Uterus (tissue), 2 donors: Measurements from ENCODE around the gene PIAS1.

Experiments used
- CTCF ChIP-seq, 4 experiments: fragments of 200-600 bp in 2 of 4; fragments of 450-650 bp in 2 of 4; sonication (generic) in 2 of 4; IDR thresholded peaks; one replicate each; pipeline ENCODE4 v1.5.1; 2016 to 2019; ENCODE audit warnings: antibody characterized with exemption in 4 of 4, mild to moderate bottlenecking in 2 of 4, moderate library complexity in 1 of 4
- POLR2A ChIP-seq, 2 donors: fragments of 450-650 bp; IDR thresholded peaks; one replicate each; pipeline ENCODE4 v1.6.1; 2016; ENCODE audit warnings: antibody characterized with exemption in 2 of 2, mild to moderate bottlenecking in 1 of 2, moderate library complexity in 1 of 2

- TF ChIP-seq CTCF (IDR thresholded peaks at IDR 0.05) (no peak), POLR2A (IDR thresholded peaks at IDR 0.05) (no peak)
Observed at GRCh38 chr15:68210409-68210756, 156.3 kb downstream of the PIAS1 start.
